Measurements from ENCODE around the gene UTS2R.

GRCh38 chr17:82322526-82323453 lies 48.8 kb upstream of the UTS2R start:
- TF ChIP-seq POLR2A (IDR thresholded peaks at IDR 0.05), result no peak
- TF ChIP-seq, protein P1, sequence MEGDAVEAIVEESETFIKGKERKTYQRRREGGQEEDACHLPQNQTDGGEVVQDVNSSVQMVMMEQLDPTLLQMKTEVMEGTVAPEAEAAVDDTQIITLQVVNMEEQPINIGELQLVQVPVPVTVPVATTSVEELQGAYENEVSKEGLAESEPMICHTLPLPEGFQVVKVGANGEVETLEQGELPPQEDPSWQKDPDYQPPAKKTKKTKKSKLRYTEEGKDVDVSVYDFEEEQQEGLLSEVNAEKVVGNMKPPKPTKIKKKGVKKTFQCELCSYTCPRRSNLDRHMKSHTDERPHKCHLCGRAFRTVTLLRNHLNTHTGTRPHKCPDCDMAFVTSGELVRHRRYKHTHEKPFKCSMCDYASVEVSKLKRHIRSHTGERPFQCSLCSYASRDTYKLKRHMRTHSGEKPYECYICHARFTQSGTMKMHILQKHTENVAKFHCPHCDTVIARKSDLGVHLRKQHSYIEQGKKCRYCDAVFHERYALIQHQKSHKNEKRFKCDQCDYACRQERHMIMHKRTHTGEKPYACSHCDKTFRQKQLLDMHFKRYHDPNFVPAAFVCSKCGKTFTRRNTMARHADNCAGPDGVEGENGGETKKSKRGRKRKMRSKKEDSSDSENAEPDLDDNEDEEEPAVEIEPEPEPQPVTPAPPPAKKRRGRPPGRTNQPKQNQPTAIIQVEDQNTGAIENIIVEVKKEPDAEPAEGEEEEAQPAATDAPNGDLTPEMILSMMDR (IDR thresholded peaks at IDR 0.05), result no peak
